ENCODE results near the gene CLDN10. TPM values are rescaled to one million over a fixed set of nuclear protein-coding genes. Genes with fewer than 3 reads are reported as not detected.

Gene CLDN10
- total and polyA plus RNA-seq, 2 donors (not counting 1 experiment from before 2014, with no cell fraction given), result not detected

GRCh38 chr13:95507991-95508390 is 44.5 kb upstream of the CLDN10 start:
- no CpG with 5 or more reads among the region's 1 CpG for WGBS (ENCODE audit: insufficient coverage)
- no peaks in the 10 kb centered on the region for H4K20me1 ChIP-seq (ENCODE audit: control insufficient read depth, insufficient read depth, low read length, poor library complexity, severe bottlenecking)
- Mint-ChIP-seq H3K4me1 (no peaks in the 10 kb centered on the region), H3K27me3 (peaks cover 6% of the 10 kb centered on the region), H3K27ac (no peak overlapping the region), H3K9me3 (ENCODE audit: insufficient read depth) (no peaks in the 10 kb centered on the region), H3K4me3 (no peak overlapping the region)
- TF ChIP-seq CTCF (IDR thresholded peaks at IDR 0.05) (no peak), EZH2 (IDR thresholded peaks at IDR 0.05; ENCODE audit: borderline replicate concordance, insufficient read depth, low read depth, low read length, poor library complexity, severe bottlenecking) (no peak)
- POLR2A ChIA-PET, result no interaction called here
- H2AFZ ChIP-seq (ENCODE audit: insufficient read depth, low read depth, low read length, poor library complexity, severe bottlenecking), result no peak overlapping the region
- DNase-seq (no peak), ATAC-seq (ENCODE audit: low read depth) (no peak)
- no peak overlapping the region for H3K4me2 ChIP-seq (replicated peaks; ENCODE audit: low read depth, low read length, poor library complexity, severe bottlenecking)
- H3K4me3 ChIP-seq (ENCODE audit: control extremely low read depth in 1 of 5, extremely low read depth in 1 of 5, insufficient read depth in 1 of 5, low read depth in 2 of 5, low read length in 4 of 5), result no peak overlapping the region
- H3K79me2 ChIP-seq (ENCODE audit: control insufficient read depth, insufficient read depth, low read length), result no peaks in the 10 kb centered on the region
- intact Hi-C loops (cut with micrococcal nuclease), result no loop called here
- no peak overlapping the region for H3K9ac ChIP-seq (ENCODE audit: low read length)
- H3K4me1 ChIP-seq (ENCODE audit: control insufficient read depth in 2 of 2, insufficient read depth in 2 of 2, low read length in 2 of 2), result no peaks in the 10 kb centered on the region
- H3K27ac ChIP-seq (ENCODE audit: low read length in 2 of 2), result no peak overlapping the region
- CTCF ChIA-PET, result no interaction called here
- H3K36me3 ChIP-seq (replicated peaks in 1 of 2; ENCODE audit: control extremely low read depth in 1 of 2, control insufficient read depth in 1 of 2, extremely low read depth in 1 of 2, insufficient read depth in 2 of 2, low read length in 1 of 2), result no peaks in the 10 kb centered on the region
- H3K27me3 ChIP-seq (replicated peaks in 1 of 4; ENCODE audit: control extremely low read depth in 1 of 4, control insufficient read depth in 3 of 4, insufficient read depth in 4 of 4, low read length in 3 of 4), result no peaks in the 10 kb centered on the region
- no peaks in the 10 kb centered on the region for H3K9me3 ChIP-seq (ENCODE audit: control extremely low read depth in 1 of 3, control insufficient read depth in 2 of 3, insufficient read depth in 1 of 3, low read length in 2 of 3)

DNA sequence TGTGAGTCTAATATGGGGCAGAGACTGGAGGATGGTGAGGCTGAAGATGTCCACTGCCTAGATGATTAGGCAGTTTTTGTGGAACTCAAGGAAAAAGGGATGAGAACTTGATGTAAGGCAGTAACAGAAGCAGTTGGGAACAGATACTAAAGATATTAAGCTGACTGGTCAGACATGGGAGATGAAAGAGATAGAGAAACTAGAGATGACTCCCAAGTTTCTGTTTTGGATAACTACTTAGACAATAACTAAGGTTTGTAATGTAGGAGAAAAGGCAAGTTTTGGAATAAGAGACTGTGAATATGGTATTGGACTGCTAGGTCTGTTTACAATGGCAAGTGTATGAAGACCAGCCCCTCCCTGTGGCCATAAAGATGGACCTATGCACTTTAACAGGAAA is 43.5 kb upstream of the CLDN10 start:
- ATAC-seq (ENCODE audit: low read depth), result no peak
- Histone ChIP-seq H4K20me1 (ENCODE audit: control insufficient read depth, insufficient read depth, low read length, poor library complexity, severe bottlenecking) (no peaks in the 10 kb centered on the region), H3K36me3 (replicated peaks in 1 of 2; ENCODE audit: control extremely low read depth in 1 of 2, control insufficient read depth in 1 of 2, extremely low read depth in 1 of 2, insufficient read depth in 2 of 2, low read length in 1 of 2) (no peaks in the 10 kb centered on the region), H3K9me3 (ENCODE audit: control extremely low read depth in 1 of 3, control insufficient read depth in 2 of 3, insufficient read depth in 1 of 3, low read length in 2 of 3) (no peaks in the 10 kb centered on the region), H3K27ac (ENCODE audit: low read length in 2 of 2) (no peak overlapping the region), H3K4me3 (ENCODE audit: control extremely low read depth in 1 of 5, extremely low read depth in 1 of 5, insufficient read depth in 1 of 5, low read depth in 2 of 5, low read length in 4 of 5) (no peak overlapping the region), H3K79me2 (ENCODE audit: control insufficient read depth, insufficient read depth, low read length) (no peaks in the 10 kb centered on the region), H2AFZ (ENCODE audit: insufficient read depth, low read depth, low read length, poor library complexity, severe bottlenecking) (no peak overlapping the region), H3K9ac (ENCODE audit: low read length) (no peak overlapping the region), H3K27me3 (replicated peaks in 1 of 4; ENCODE audit: control extremely low read depth in 1 of 4, control insufficient read depth in 3 of 4, insufficient read depth in 4 of 4, low read length in 3 of 4) (no peaks in the 10 kb centered on the region), H3K4me2 (replicated peaks; ENCODE audit: low read depth, low read length, poor library complexity, severe bottlenecking) (no peak overlapping the region), H3K4me1 (ENCODE audit: control insufficient read depth in 2 of 2, insufficient read depth in 2 of 2, low read length in 2 of 2) (no peaks in the 10 kb centered on the region)
- Mint-ChIP-seq H3K4me1 (no peaks in the 10 kb centered on the region), H3K27ac (no peak overlapping the region), H3K27me3 (peaks cover 10% of the 10 kb centered on the region), H3K9me3 (ENCODE audit: insufficient read depth) (no peaks in the 10 kb centered on the region), H3K4me3 (no peak overlapping the region)
- ChIA-PET POLR2A (no interaction called here), CTCF (no interaction called here)
- no peak for TF ChIP-seq CTCF (IDR thresholded peaks at IDR 0.05)
- TF ChIP-seq EZH2 (IDR thresholded peaks at IDR 0.05; ENCODE audit: borderline replicate concordance, insufficient read depth, low read depth, low read length, poor library complexity, severe bottlenecking), result no peak
- DNase-seq, result no peak
- intact Hi-C loops (cut with micrococcal nuclease), result no loop called here

Measured in B cell (primary cell).